Urothelium cell line (cell line): ENCODE results near the gene C1orf116.
A peak's percentile ranks its signal among the peaks of the same experiment; 100 is the strongest.

Experiments
- DNase-seq: peaks from one replicate; pipeline ENCODE4 v3.0.0; 2011; ENCODE audit warnings: low spot score, mixed read lengths
- FAIRE-seq: peaks from 2 replicates; lab custom pipeline; 2011; peaks lifted over from hg19 to GRCh38; lab: Jason Lieb, UNC

Gene C1orf116

DNA sequence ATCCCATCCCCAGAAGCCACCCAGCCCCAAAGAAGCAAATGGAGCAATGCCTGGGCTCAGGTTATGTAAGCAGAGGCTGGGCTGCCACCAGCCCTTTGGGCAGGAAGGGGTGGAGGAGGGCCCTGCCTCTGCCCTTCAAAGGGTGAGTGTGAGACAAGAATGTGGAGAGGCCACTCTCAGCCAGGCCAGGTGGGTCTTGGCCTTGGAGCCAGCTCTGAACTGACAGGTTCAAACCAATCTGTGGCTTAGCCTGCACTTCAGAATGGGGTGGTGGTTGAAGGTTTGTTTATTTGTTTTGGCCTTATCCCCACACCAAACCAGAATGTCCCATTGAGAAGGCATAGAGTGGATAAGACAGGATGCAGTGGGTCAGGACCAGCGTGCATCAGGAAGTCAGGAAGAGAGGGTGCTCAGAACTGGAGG, 29.8 kb downstream of the C1orf116 start:
- FAIRE-seq, result no peak
- DNase-seq, result peak; percentile 49

- FAIRE-seq (no peak), DNase-seq (no peak)
Observed at GRCh38 chr1:207001492-207002245, 30.9 kb downstream of the C1orf116 start.

DNA sequence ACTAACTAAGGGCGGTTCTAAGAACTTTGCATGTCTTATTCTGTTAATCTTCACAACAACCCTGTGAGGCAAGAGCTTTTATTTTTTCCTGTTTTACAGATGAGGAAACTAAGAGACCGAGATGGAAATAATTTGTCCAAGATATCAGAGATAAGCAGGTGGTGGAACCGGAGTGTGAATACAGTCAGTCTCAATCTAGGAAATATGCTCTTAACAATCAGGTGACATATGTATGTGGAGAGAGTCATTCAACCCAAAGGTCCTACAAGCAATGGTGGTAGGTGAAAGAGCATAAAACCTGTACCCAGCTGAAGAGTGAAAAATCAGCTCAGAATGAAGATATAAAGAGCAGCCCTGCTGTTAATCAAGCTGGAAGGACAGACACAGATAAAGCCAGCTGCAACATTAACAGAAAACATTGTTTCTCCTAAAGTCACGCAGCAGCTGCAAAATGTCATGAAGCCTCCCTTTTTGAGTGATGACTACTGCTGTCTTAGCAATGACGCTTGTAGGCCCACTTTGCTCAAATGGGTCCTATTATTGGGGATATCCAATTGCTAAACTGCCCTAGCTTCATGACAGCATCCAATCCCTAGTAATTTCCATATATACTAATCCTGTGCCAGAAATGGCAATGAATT, 31.8 kb downstream of the C1orf116 start:
- FAIRE-seq, result no peak
- DNase-seq, result no peak

DNA sequence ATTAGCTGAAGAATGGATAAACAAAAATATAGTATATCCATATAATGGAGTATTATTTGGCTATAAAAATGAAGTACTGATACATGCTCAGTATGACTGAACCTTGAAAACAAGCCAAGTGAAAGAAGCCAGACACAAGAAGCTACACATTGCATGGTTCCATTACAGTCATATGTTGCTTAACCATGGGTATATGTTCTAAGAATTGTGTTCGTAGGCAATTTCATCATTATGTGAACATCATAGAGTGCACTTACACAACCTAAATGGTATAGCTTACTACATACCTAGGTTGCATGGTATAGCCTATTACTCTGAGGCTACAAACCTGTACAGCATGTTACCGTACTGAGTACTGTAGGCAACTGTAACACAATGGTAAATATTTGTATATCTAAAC, 33.7 kb downstream of the C1orf116 start:
- no peak for DNase-seq
- FAIRE-seq, result no peak

DNA sequence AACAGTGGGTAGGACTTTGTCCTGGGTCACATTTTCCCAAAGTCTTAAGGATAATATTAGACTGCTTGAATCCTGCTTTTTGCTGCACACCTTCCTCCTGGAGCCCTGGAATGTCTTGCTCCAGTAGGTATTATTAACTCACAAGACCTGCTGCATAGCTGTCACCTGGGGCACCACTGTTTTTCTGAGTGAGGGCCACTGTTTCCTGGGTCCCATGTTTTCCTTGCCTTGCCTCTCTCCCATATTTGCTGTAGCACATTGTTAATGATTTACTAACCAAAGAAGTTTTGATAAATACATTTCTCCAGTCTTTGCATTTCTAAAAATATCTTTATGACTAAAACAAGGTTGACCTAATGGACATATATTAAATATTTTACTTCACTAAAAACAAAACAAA, 39.8 kb downstream of the C1orf116 start:
- FAIRE-seq (no peak), DNase-seq (no peak)

GRCh38 chr1:206987873-206988272, 44.7 kb downstream of the C1orf116 start:
- FAIRE-seq, result no peak
- DNase-seq, result no peak

GRCh38 chr1:206986885-206987284, 45.7 kb downstream of the C1orf116 start:
- DNase-seq (no peak), FAIRE-seq (no peak)

GRCh38 chr1:206986402-206986801, 46.2 kb downstream of the C1orf116 start:
- DNase-seq (no peak), FAIRE-seq (no peak)

GRCh38 chr1:206985162-206985749, 47.3 kb downstream of the C1orf116 start:
- no peak for FAIRE-seq
- no peak for DNase-seq

- DNase-seq, result peak; percentile 73
- FAIRE-seq, result no peak
Observed at GRCh38 chr1:206982216-206982615, 50.3 kb downstream of the C1orf116 start.

GRCh38 chr1:206979379-206980043, 53.0 kb downstream of the C1orf116 start:
- DNase-seq (peak; percentile 40), FAIRE-seq (no peak)

DNA sequence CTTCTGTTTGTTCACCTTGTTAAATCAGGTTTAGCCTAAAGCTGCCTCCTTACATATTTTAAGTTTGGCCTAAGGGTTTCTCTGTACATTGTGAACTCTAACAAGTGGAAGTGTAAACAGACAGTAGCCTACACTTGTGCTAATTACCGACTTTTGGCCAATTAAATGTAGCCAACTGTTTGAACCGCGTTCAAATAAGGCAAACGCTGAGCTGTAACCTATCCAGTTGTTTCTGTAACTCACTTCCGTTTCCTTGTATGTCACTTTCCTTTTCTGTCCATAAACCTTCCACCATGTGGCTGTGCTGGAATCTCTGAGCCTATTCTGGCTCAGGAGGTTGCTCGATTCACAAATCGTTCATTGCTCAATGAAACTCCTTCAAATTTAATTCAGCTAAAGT, 54.3 kb downstream of the C1orf116 start:
- FAIRE-seq (no peak), DNase-seq (no peak)

DNA sequence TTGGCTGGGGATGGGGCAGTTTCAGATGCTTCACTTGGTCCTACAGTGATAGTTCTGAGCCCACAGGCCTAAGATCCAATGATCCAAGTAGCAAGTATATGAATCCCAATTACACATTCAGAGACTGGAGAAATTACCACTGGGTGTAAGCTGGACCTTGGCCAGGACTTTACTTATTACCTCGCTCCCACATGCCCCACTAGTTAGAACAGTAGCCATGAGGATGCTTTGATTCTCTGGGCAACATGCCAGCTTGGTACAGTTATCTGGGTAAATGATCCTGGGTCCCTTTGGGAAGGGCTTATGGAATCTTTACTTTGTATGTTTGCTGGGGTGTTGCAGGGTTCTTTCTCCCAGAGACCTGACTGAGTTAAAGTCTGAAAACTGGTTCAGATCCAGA, 57.2 kb downstream of the C1orf116 start:
- no peak for DNase-seq
- no peak for FAIRE-seq

- no peak for DNase-seq
- no peak for FAIRE-seq
Observed at GRCh38 chr1:206974140-206974539, 58.4 kb downstream of the C1orf116 start.

- no peak for FAIRE-seq
Observed at GRCh38 chr1:206972728-206973127, 59.8 kb downstream of the C1orf116 start.

DNA sequence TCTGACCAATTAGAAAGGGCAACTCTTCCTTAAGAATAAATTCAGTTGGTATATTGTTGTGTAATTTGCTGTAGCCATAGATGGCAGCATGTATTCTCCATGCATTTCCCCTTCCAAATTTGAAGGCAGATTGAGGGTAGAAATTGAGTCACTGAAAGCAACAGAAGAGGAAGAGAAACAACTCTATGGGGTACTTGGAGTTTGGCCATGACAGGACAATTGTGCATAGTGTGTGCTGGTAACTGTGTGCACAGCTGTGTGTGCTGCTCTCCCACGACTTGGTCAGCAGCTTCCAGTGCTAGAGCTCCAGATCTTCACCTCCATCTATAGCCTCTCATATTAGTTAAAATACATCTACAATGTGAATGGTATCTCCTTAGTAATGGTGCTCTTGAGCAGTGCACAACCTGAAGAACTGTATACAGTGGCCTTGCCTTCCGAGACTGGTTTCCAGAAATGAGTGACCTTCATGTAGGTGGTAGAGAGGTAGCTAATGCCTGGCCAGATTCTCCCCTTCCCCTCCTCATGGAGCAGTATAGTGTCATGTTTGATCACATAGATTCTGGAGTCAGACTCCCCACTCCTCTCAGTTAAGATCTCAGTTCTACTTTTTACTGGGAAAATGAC, 61.4 kb downstream of the C1orf116 start:
- FAIRE-seq (no peak), DNase-seq (no peak)

More at GRCh38 chr1:206972728-206973127, 59.8 kb downstream of the C1orf116 start:
- DNase-seq, result no peak

DNA sequence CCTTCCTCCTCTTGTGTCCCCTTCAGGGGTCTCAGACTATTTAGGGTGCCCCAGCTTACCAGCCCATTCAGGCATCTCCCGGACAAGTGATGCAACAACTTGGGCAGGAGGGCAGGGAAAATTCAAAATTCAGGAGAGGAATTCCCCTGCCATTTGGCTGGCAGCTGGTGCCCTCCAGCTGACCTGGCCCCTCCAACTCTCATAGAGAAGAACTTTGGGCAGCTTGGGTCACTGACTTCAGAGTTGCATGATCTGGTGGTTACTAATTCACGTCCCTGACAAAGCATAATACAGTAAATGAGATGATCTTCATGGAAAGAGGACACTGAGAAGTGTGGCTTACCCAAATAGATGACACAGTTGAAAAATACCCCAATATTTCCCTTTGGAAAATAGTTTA, 62.1 kb downstream of the C1orf116 start, which contains the start of gene FCAMR:
TSS of gene FCAMR (minus strand) at position 15 of the 400 bp plus-strand sequence. CDS start 335 bp downstream, outside the sequence.
- no peak for FAIRE-seq

DNA sequence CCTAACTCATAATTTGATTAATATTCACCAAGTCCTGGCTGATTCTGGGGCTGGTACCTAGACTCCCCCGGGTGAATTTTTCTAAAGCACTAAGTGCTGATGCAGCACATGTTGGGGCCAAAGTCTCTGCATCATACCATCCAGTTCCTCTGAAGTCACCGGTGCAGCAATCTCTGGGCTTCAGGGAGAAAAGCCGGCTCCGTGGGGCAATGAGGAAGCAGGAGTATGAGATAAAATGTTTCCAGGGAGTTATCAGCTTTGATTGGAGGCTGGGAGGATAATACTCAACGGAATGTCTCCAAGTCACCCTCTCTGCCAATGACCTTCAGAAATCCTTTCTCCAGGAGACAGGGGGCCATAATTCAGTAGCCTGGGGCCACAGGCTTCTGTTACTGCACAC, 63.5 kb downstream of the C1orf116 start:
- FAIRE-seq (no peak), DNase-seq (no peak)

More for the DNA sequence above, 62.1 kb downstream of the C1orf116 start, which contains the start of gene FCAMR:
- DNase-seq, result no peak
